Right lobe of liver (tissue), 4 donors: ENCODE measurements around the gene PGM1.

Source experiments
- CTCF ChIP-seq, 4 donors: fragments of 200-600 bp in 3 of 4; fragments of 450-650 bp in 1 of 4; IDR thresholded peaks; one replicate each; pipeline versions ENCODE4 v1.5.1 to v1.8.0; 2016 to 2022; ENCODE audit warnings: antibody characterized with exemption in 4 of 4, mild to moderate bottlenecking in 2 of 4
- POLR2A ChIP-seq: fragments of 450-650 bp; IDR thresholded peaks from one replicate; pipeline ENCODE4 v1.6.1; 2017; ENCODE audit warnings: antibody characterized with exemption, mild to moderate bottlenecking
- donor health status: DM: no; HTN: no; CAD: no.
- donor health status: DM: no; HTN: no; CAD: no.
- donor health status: DM: no; HTN: yes; CAD: no.

GRCh38 chr1:63626222-63626621, 33.0 kb downstream of the PGM1 start:
- no peak for TF ChIP-seq CTCF (IDR thresholded peaks at IDR 0.05)
- no peak for TF ChIP-seq POLR2A
